ENCODE data around the gene LSM7.

Gene LSM7

DNA sequence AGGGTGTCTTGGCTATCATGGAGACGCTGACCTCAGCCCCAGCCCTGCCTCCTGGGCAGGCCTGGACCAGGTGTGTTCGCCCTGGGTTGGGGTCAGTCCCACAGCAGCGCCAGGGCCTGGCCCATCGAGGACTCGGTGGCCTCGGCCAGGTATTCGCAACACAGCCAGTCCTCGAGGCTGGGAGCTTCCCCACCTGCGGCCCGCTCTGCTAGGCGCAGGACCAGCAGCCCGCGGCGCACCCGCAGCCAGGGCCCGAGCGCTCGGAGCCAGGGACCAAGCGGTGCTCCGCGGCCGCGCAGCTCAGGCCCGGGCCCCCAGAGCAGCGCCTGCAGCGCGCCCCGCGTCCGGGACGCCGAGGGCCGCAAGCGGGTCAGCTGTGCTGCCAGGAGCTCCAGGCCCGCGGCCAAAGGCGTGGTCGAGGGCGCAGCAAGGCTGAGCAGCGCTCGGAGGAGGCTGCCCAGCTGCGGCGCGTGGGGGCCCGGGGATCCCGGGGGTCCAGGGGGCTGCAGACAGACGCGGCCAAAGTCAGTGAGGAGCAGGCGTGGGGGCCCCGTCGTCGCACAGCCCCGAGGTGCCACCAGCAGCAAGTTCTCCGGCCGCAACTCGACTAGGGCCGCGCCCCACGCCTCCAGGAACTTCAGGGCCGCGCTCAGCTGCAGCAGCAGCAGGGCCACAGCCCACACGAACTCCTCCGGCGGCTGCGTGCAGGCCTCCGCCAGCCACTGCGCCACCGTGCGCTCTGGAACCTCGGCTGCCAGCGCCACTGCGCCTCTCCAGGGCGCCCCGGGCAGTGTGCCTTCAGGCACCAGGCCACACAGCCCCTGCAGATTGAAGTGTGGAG lies 52.6 kb downstream of the LSM7 start:
- peaks cover 6% of the 10 kb centered on the region for H3K4me1 ChIP-seq (ENCODE audit: control insufficient read depth, insufficient read depth, low read length)
- no peak overlapping the region for H3K4me3 ChIP-seq (ENCODE audit: low read length)
- H3K27ac ChIP-seq (ENCODE audit: low read length) = no peak overlapping the region
- H3K9me3 ChIP-seq (ENCODE audit: control insufficient read depth, insufficient read depth, low read length) = no peaks in the 10 kb centered on the region
- WGBS (ENCODE audit: insufficient coverage, insufficient read length) = no CpG with 5 or more reads among the region's 74 CpGs
- DNase-seq (ENCODE audit: low read depth, low spot score) = no peak
- peaks cover 13% of the 10 kb centered on the region for H3K36me3 ChIP-seq (ENCODE audit: control insufficient read depth, insufficient read depth, low read length)
- no peaks in the 10 kb centered on the region for H3K27me3 ChIP-seq (ENCODE audit: control insufficient read depth, insufficient read depth, low read length)

GRCh38 chr19:2274931-2275535 lies 53.4 kb downstream of the LSM7 start:
- no peaks in the 10 kb centered on the region for H3K9me3 ChIP-seq (ENCODE audit: control insufficient read depth, insufficient read depth, low read length)
- H3K36me3 ChIP-seq (ENCODE audit: control insufficient read depth, insufficient read depth, low read length) = peaks cover 13% of the 10 kb centered on the region
- no peaks in the 10 kb centered on the region for H3K27me3 ChIP-seq (ENCODE audit: control insufficient read depth, insufficient read depth, low read length)
- WGBS (ENCODE audit: insufficient coverage, insufficient read length) = no CpG with 5 or more reads among the region's 16 CpGs
- no peak overlapping the region for H3K4me3 ChIP-seq (ENCODE audit: low read length)
- H3K4me1 ChIP-seq (ENCODE audit: control insufficient read depth, insufficient read depth, low read length) = peaks cover 6% of the 10 kb centered on the region
- H3K27ac ChIP-seq (ENCODE audit: low read length) = no peak overlapping the region
- peak; percentile 68 for DNase-seq (ENCODE audit: low read depth, low spot score)

GRCh38 chr19:2274185-2274711 lies 54.1 kb downstream of the LSM7 start:
- Histone ChIP-seq H3K4me3 (ENCODE audit: low read length) (no peak overlapping the region), H3K27ac (ENCODE audit: low read length) (no peak overlapping the region), H3K9me3 (ENCODE audit: control insufficient read depth, insufficient read depth, low read length) (no peaks in the 10 kb centered on the region), H3K36me3 (ENCODE audit: control insufficient read depth, insufficient read depth, low read length) (peaks cover 13% of the 10 kb centered on the region), H3K4me1 (ENCODE audit: control insufficient read depth, insufficient read depth, low read length) (peaks cover 6% of the 10 kb centered on the region), H3K27me3 (ENCODE audit: control insufficient read depth, insufficient read depth, low read length) (no peaks in the 10 kb centered on the region)
- no peak for DNase-seq (ENCODE audit: low read depth, low spot score)
- no CpG with 5 or more reads among the region's 9 CpGs for WGBS (ENCODE audit: insufficient coverage, insufficient read length)

GRCh38 chr19:2273356-2274184 lies 54.8 kb downstream of the LSM7 start:
- Histone ChIP-seq H3K27ac (ENCODE audit: low read length) (no peak overlapping the region), H3K36me3 (ENCODE audit: control insufficient read depth, insufficient read depth, low read length) (peaks cover 13% of the 10 kb centered on the region), H3K27me3 (ENCODE audit: control insufficient read depth, insufficient read depth, low read length) (no peaks in the 10 kb centered on the region), H3K4me1 (ENCODE audit: control insufficient read depth, insufficient read depth, low read length) (peaks cover 6% of the 10 kb centered on the region), H3K9me3 (ENCODE audit: control insufficient read depth, insufficient read depth, low read length) (no peaks in the 10 kb centered on the region), H3K4me3 (ENCODE audit: low read length) (no peak overlapping the region)
- WGBS (ENCODE audit: insufficient coverage, insufficient read length) = no CpG with 5 or more reads among the region's 45 CpGs
- peak; percentile 66 for DNase-seq (ENCODE audit: low read depth, low spot score)
